H1 (cell line): ENCODE data around the gene LUZP1. TPM values are rescaled to one million over a fixed set of nuclear protein-coding genes. Genes with fewer than 3 reads are reported as not detected.

Source experiments
- CTCF ChIA-PET: fragments of 300-600 bp; sonication (Branson Sonifier 250); formaldehyde crosslinking; loops from one replicate; lab custom pipeline; 2021; ENCODE audit not compliant: partially characterized antibody; lab: Charles Lee
- POLR2A ChIA-PET: fragments of 300-600 bp; sonication (Branson Sonifier 250); formaldehyde crosslinking; loops from one replicate; lab custom pipeline; 2021; ENCODE audit warnings: inconsistent platforms; ENCODE audit not compliant: partially characterized antibody; lab: Charles Lee
- DNase-seq, 2 experiments: peaks; one replicate each; pipeline versions ENCODE4 v3.0.0 to v3.0.0-alpha.2; 2010 to 2022; ENCODE audit warnings: low spot score in 2 of 2, low read depth in 1 of 2, mixed read lengths in 1 of 2
- FAIRE-seq: peaks from 2 replicates; lab custom pipeline; 2011; peaks lifted over from hg19 to GRCh38; lab: Jason Lieb, UNC
- H2AFZ ChIP-seq: 2 replicates; pipeline ENCODE4 v1.8.1; 2012; ENCODE audit warnings: low read length, inconsistent platforms
- H2AK5ac ChIP-seq: 2 replicates; pipeline ENCODE4 v1.6.1; 2013; ENCODE audit warnings: low read depth, low read length
- H2BK120ac ChIP-seq: replicated peaks from 2 replicates; pipeline ENCODE3; 2013; ENCODE audit warnings: low read depth, low read length, inconsistent platforms
- H2BK12ac ChIP-seq: 2 replicates; pipeline ENCODE4 v1.6.1; 2013; ENCODE audit warnings: low read depth, low read length
- H2BK15ac ChIP-seq: 2 replicates; pipeline ENCODE4 v1.6.1; 2013; ENCODE audit warnings: low read length
- H2BK20ac ChIP-seq: 2 replicates; pipeline ENCODE4 v1.6.1; 2013; ENCODE audit warnings: low read length
- H2BK5ac ChIP-seq: 2 replicates; pipeline ENCODE4 v1.6.1; 2013; ENCODE audit warnings: low read depth, low read length
- H3K14ac ChIP-seq: 2 replicates; pipeline ENCODE4 v1.6.1; 2013; ENCODE audit warnings: inconsistent platforms; ENCODE audit not compliant: insufficient read length
- H3K18ac ChIP-seq: 2 replicates; pipeline ENCODE4 v1.6.1; 2013; ENCODE audit warnings: low read length; ENCODE audit errors: extremely low read depth
- H3K23ac ChIP-seq: 2 replicates; pipeline ENCODE4 v1.6.1; 2013; ENCODE audit warnings: inconsistent platforms; ENCODE audit not compliant: insufficient read length
- H3K23me2 ChIP-seq: 2 replicates; pipeline ENCODE4 v1.6.1; 2013; ENCODE audit warnings: low read depth, low read length
- H3K27ac ChIP-seq: 2 replicates; pipeline ENCODE4 v1.6.1; 2011; ENCODE audit warnings: low read depth, low read length, inconsistent platforms
- H3K27me3 ChIP-seq, 4 experiments: replicated peaks in 1 of 4; 1 replicate in 1 of 4; 2 replicates in 3 of 4; pipeline versions ENCODE4 v1.6.1 to v1.8.1; 2011 to 2013; ENCODE audit warnings: low read length in 3 of 4, mild to moderate bottlenecking in 3 of 4, inconsistent platforms in 2 of 4, mixed read lengths in 2 of 4, moderate library complexity in 1 of 4; ENCODE audit not compliant: control insufficient read depth in 3 of 4, insufficient read depth in 3 of 4; ENCODE audit errors: extremely low read depth in 1 of 4
- H3K36me3 ChIP-seq, 4 experiments: 2 replicates each; pipeline versions ENCODE4 v1.6.1 to v1.8.1; 2011 to 2013; ENCODE audit warnings: mild to moderate bottlenecking in 4 of 4, low read length in 3 of 4, moderate library complexity in 2 of 4, control low read depth in 1 of 4, inconsistent platforms in 1 of 4; ENCODE audit not compliant: insufficient read depth in 4 of 4, control insufficient read depth in 2 of 4
- H3K4ac ChIP-seq: replicated peaks from 2 replicates; pipeline ENCODE3; 2013; ENCODE audit warnings: low read length, low read depth, mixed read lengths, inconsistent platforms; ENCODE audit not compliant: insufficient read length
- H3K4me1 ChIP-seq, 4 experiments: replicated peaks in 1 of 4; 1 replicate in 1 of 4; 2 replicates in 3 of 4; pipeline versions ENCODE4 v1.6.1 to v1.8.1; 2011 to 2013; ENCODE audit warnings: low read length in 3 of 4, inconsistent platforms in 2 of 4, mixed read lengths in 1 of 4; ENCODE audit not compliant: insufficient read depth in 4 of 4, control insufficient read depth in 3 of 4
- H3K4me2 ChIP-seq, 2 experiments: 2 replicates each; pipeline versions ENCODE4 v1.6.1 to v1.8.1; 2011 to 2013; ENCODE audit warnings: low read depth in 2 of 2, low read length in 2 of 2, control low read depth in 1 of 2, inconsistent platforms in 1 of 2, mild to moderate bottlenecking in 1 of 2; ENCODE audit not compliant: insufficient read depth in 1 of 2
- H3K4me3 ChIP-seq, 4 experiments: fragments of 200-600, 300-600 bp in 1 of 4; sonication (generic), shearing (Covaris generic), sonication (Bioruptor Twin) in 1 of 4; 2 replicates each; pipeline versions ENCODE4 v1.5.1 to v1.8.1; 2011 to 2016; ENCODE audit warnings: low read length in 4 of 4, low read depth in 3 of 4, control low read depth in 2 of 4, inconsistent platforms in 2 of 4, mild to moderate bottlenecking in 2 of 4, mixed read lengths in 1 of 4, moderate library complexity in 1 of 4; ENCODE audit not compliant: insufficient read depth in 2 of 4; ENCODE audit errors: extremely low read depth in 1 of 4
- H3K56ac ChIP-seq: replicated peaks from 2 replicates; pipeline ENCODE3; 2013; ENCODE audit warnings: low read depth, mild to moderate bottlenecking, mixed read lengths, low read length, inconsistent platforms; ENCODE audit not compliant: insufficient read length
- H3K79me1 ChIP-seq: 2 replicates; pipeline ENCODE4 v1.6.1; 2013; ENCODE audit warnings: low read depth, low read length, control low read depth
- H3K79me2 ChIP-seq, 2 experiments: 2 replicates each; pipeline versions ENCODE4 v1.6.1 to v1.8.1; 2012 to 2013; ENCODE audit warnings: low read length in 2 of 2, mild to moderate bottlenecking in 2 of 2, inconsistent platforms in 1 of 2; ENCODE audit not compliant: insufficient read depth in 2 of 2, control insufficient read depth in 1 of 2
- H3K9ac ChIP-seq, 4 experiments: replicated peaks in 1 of 4; 1 replicate in 1 of 4; 2 replicates in 3 of 4; pipeline versions ENCODE4 v1.6.1 to v1.8.1; 2011 to 2013; ENCODE audit warnings: low read depth in 3 of 4, low read length in 3 of 4, control low read depth in 2 of 4, mild to moderate bottlenecking in 2 of 4, moderate library complexity in 2 of 4, inconsistent platforms in 1 of 4; ENCODE audit errors: extremely low read depth in 1 of 4
- H3K9me3 ChIP-seq, 2 experiments: 2 replicates each; pipeline versions ENCODE4 v1.6.1 to v1.8.1; 2012 to 2013; ENCODE audit warnings: mild to moderate bottlenecking in 2 of 2, moderate library complexity in 2 of 2, control low read depth in 1 of 2, inconsistent platforms in 1 of 2, low read depth in 1 of 2, low read length in 1 of 2, mixed read lengths in 1 of 2; ENCODE audit not compliant: insufficient read depth in 2 of 2
- H4K20me1 ChIP-seq, 2 experiments: replicated peaks in 1 of 2; 2 replicates each; pipeline versions ENCODE3 to v1.8.1; 2011 to 2013; ENCODE audit warnings: inconsistent platforms in 2 of 2, low read length in 2 of 2, mild to moderate bottlenecking in 1 of 2; ENCODE audit not compliant: insufficient read depth in 2 of 2, control insufficient read depth in 1 of 2
- H4K5ac ChIP-seq: 2 replicates; pipeline ENCODE4 v1.6.1; 2013; ENCODE audit warnings: low read length, low read depth, mixed read lengths, inconsistent platforms; ENCODE audit not compliant: insufficient read length
- H4K8ac ChIP-seq: 2 replicates; pipeline ENCODE4 v1.8.0; 2013; ENCODE audit warnings: mild to moderate bottlenecking, moderate library complexity, low read length, inconsistent platforms; ENCODE audit not compliant: insufficient read depth; ENCODE audit errors: extremely low read depth
- H4K91ac ChIP-seq: replicated peaks from 2 replicates; pipeline ENCODE3; 2013; ENCODE audit warnings: low read length, mixed read lengths, inconsistent platforms; ENCODE audit not compliant: insufficient read length
- HDAC6 ChIP-seq: IDR thresholded peaks from one replicate; pipeline ENCODE4 v1.7.1; 2012; ENCODE audit warnings: low read depth, mild to moderate bottlenecking, inconsistent platforms, low read length, moderate library complexity
- KDM4A ChIP-seq: IDR thresholded peaks from one replicate; pipeline ENCODE4 v1.7.1; 2012; ENCODE audit warnings: low read depth, mild to moderate bottlenecking, moderate library complexity, low read length, inconsistent platforms; ENCODE audit not compliant: severe bottlenecking
- POLR2A ChIP-seq, 2 experiments: IDR thresholded peaks; 1 replicate in 1 of 2; 2 replicates in 1 of 2; pipeline ENCODE4 v1.6.1; 2011; ENCODE audit warnings: low read depth in 2 of 2, low read length in 2 of 2, mild to moderate bottlenecking in 2 of 2; ENCODE audit errors: control extremely low read depth in 1 of 2
- RXRA ChIP-seq: IDR thresholded peaks from 2 replicates; pipeline ENCODE4 v1.6.1; 2011; ENCODE audit warnings: low read depth, mild to moderate bottlenecking, low read length, moderate library complexity; ENCODE audit not compliant: insufficient read depth
- SIN3A ChIP-seq, 2 experiments: IDR thresholded peaks in 1 of 2; conservative IDR thresholded peaks in 1 of 2; 2 replicates each; pipeline ENCODE4 v1.6.1; 2011 to 2012; ENCODE audit warnings: low read length in 2 of 2, improper control_type of control experiment in 1 of 2, low read depth in 1 of 2, mild to moderate bottlenecking in 1 of 2
- SIRT6 ChIP-seq: IDR thresholded peaks from one replicate; pipeline ENCODE4 v1.7.1; 2012; ENCODE audit warnings: low read length, inconsistent platforms
- SIX5 ChIP-seq: IDR thresholded peaks from 2 replicates; pipeline ENCODE4 v1.6.1; 2011; ENCODE audit warnings: mild to moderate bottlenecking, low read depth, low read length
- WGBS, 2 experiments: shearing (Covaris generic) in 1 of 2; methylation state at CpG; one replicate each; pipeline versions ENCODE4 v1.1.6 to v1.1.7; 2013 to 2015; ENCODE audit warnings: low lambda C conversion rate in 2 of 2, mixed read lengths in 2 of 2, inconsistent platforms in 1 of 2, low coverage in 1 of 2, missing lambda C conversion rate in 1 of 2; ENCODE audit not compliant: insufficient replicate concordance in 2 of 2, insufficient coverage in 1 of 2, insufficient read length in 1 of 2; ENCODE audit errors: extremely low coverage in 1 of 2, missing lambda C conversion rate in 1 of 2; 5-methylcytosine and 5-hydroxymethylcytosine counted together
- polyA plus RNA-seq, 7 experiments: library from polyadenylated mRNA; depleted of rRNA in 3 of 7; stranded (reverse) in 5 of 7; unstranded in 2 of 7; fragments of >200 nt in 5 of 7; fragments of 200-250 nt in 2 of 7; gene quantifications; 1 replicate in 5 of 7; 2 replicates in 1 of 7; 4 replicates in 1 of 7; pipeline versions ENCODE4 v1.2.1 to v1.2.3, GENCODE V29; 2011 to 2013; ENCODE audit warnings: missing spikeins in 2 of 7, mixed read lengths in 2 of 7
- total RNA-seq: library from RNA; stranded (reverse); fragmentation: NEBNext Ultra II Directional; extraction: Animal tissue kit (Norgen Biotek cat#: 25700); gene quantifications from 2 replicates; pipeline ENCODE4 v1.2.1, GENCODE V29; 2021

The LUZP1 gene
- total and polyA plus RNA-seq, 2 of the 8 experiments (the other 6 are each of a cell fraction or from before 2014, with no cell fraction given): 14.0 to 60.5 TPM

- WGBS, 2 experiments: no CpG with 5 or more reads among the region's 49 CpGs
- H4K20me1 ChIP-seq: peaks cover 12 to 16% of the 10 kb centered on the region in 2 experiments
- H3K79me2 ChIP-seq: peaks cover 16 to 43% of the 10 kb centered on the region in 2 experiments
- no peak overlapping the region for H2AFZ ChIP-seq
- H2BK15ac ChIP-seq: peak overlapping the region; percentile 72; the same call in 1 of the 2 replicates
- no peak overlapping the region for H2AK5ac ChIP-seq
- peak overlapping the region; percentile 70 to 95 (median 83) for H3K4me3 ChIP-seq
- no peak overlapping the region for H2BK20ac ChIP-seq
- peak overlapping the region; percentile 83; the same call in 1 of the 2 replicates for H3K18ac ChIP-seq
- no peak overlapping the region for H3K23ac ChIP-seq
- H4K91ac ChIP-seq: no peak overlapping the region
- no peaks in the 10 kb centered on the region for H3K9me3 ChIP-seq
- H2BK5ac ChIP-seq: peak overlapping the region; percentile 56; the same call in 1 of the 2 replicates
- peak overlapping the region; percentile 80 for H3K27ac ChIP-seq
- no peak overlapping the region; the same call in 1 of the 2 replicates for H4K8ac ChIP-seq
- peak overlapping the region; percentile 74 to 75 for H3K4me2 ChIP-seq
- TF ChIP-seq SIRT6: no peak
- TF ChIP-seq RXRA: no peak
- no peak for TF ChIP-seq KDM4A
- TF ChIP-seq POLR2A (IDR thresholded peaks at IDR 0.05; ENCODE audit: control extremely low read depth in 1 of 2, low read depth in 2 of 2, low read length in 2 of 2): peak in 1 of 2 experiments; percentile 15; a peak in 1 of 3 replicates
- no peak for TF ChIP-seq SIX5
- 0 out of 4 replicates have a peak, but pooled peaks of 1 of the 2 experiments have one; percentile 5 for TF ChIP-seq SIN3A (conservative IDR thresholded peaks at IDR 0.05 in 1 of 2, IDR thresholded peaks at IDR 0.05 in 1 of 2; ENCODE audit: low read depth in 1 of 2, low read length in 2 of 2)
- TF ChIP-seq HDAC6: no peak
- no peak overlapping the region for H2BK120ac ChIP-seq
- no peaks in the 10 kb centered on the region for H3K27me3 ChIP-seq
- ChIA-PET POLR2A (interaction anchor here (0.9 to 4.7 kb wide), 20 partner anchors 8 to 318 kb away, joined by 3 to 37 read pairs (median 4); partner anchors contain the start of gene ASAP3), CTCF (interaction anchor here (0.7 to 27.4 kb wide), 4 partner anchors 8 to 77 kb away, joined by 3 to 705 read pairs (median 4); no protein-coding TSS in a partner anchor)
- peak overlapping the region; percentile 71 to 84 (median 78) for H3K9ac ChIP-seq
- 0 out of 2 replicates have a peak overlapping the region, but pooled peaks have one; percentile 39 for H2BK12ac ChIP-seq
- no peak overlapping the region for H3K4ac ChIP-seq
- no peak overlapping the region for H3K14ac ChIP-seq
- no peaks in the 10 kb centered on the region; the same call in 1 of the 2 replicates for H3K79me1 ChIP-seq
- peak overlapping the region; percentile 88 for H4K5ac ChIP-seq
- DNase-seq (no peak), FAIRE-seq (no peak)
- H3K4me1 ChIP-seq: peaks cover 0 to 8% (median 3%) of the 10 kb centered on the region in 4 experiments; a peak in 4 of 7 replicates
- no peaks in the 10 kb centered on the region for H3K36me3 ChIP-seq
- peaks cover 4% of the 10 kb centered on the region for H3K23me2 ChIP-seq
- H3K56ac ChIP-seq: peak overlapping the region; percentile 8
These were observed 594 bp downstream of the LUZP1 start for GRCh38 chr1:23168079-23168444.
